GM19455 (cell line): Measurements from ENCODE around the gene NPTX1.

Experiments used
- ATAC-seq: cut with Tn5 transposase; IDR thresholded peaks from one replicate; pipeline ENCODE4 v1.9.1; 2021; ENCODE audit not compliant: unreplicated experiment

NPTX1 gene

GRCh38 chr17:80445007-80445725, 31.2 kb downstream of the NPTX1 start:
- no peak for ATAC-seq

- no peak for ATAC-seq
These were observed 31.8 kb downstream of the NPTX1 start for GRCh38 chr17:80444644-80444979.

DNA sequence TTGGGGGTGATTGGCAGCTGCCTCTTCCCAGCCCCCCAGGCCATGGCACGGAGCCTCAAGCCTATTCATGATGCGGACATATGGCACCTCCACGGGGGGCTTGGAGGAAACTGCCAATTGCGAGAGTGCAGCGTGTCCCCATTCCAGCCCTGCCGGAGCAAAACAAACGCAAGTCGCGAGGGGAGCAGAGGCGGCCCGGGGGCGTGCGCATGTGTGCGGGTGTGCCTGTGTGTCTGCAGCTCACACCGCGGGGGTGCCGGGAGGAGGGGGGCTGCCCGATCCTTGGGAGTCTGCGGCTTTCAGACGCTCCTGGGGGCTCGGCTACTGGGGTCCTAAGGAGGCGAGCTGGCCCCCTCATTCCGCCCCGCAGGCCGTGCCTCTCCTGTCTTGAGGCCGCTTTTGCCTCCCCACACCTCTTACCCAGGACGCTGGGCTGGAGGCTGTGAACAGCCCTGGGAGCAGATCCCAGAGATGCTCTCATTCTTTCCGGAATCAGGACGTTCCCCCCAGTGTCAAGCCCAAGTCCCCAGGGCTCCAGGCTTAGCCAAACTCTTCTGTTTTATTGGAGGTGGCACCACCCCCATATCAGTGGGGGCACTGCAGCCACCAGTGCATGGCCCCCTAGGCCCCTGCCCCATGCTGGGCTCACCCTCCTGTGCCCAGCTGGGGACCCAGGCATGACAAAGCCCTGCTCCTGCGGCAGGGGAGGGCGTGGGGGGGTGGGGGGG, 32.3 kb downstream of the NPTX1 start:
- no peak for ATAC-seq

GRCh38 chr17:80443498-80443897, 32.9 kb downstream of the NPTX1 start:
- ATAC-seq, result no peak

DNA sequence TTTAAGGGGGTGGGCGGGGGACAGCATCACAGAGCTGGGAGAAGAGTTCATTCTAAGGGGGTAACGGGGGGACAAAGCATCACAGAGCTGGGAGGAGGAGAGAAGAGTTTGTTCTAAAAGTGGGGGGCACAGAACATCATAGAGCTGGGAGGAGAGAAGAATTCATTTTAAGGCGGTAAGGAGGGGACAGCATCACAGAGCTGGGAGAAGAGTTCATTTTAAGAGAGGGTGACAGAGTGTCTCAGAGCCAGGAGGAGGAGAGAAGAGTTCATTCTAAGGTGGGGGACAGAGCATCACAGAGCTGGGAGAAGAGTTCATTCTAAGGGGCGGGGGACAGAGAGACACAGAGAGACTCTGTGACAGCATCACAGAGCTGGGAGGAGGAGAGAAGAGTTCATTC, 33.6 kb downstream of the NPTX1 start:
- ATAC-seq, result no peak

GRCh38 chr17:80442323-80442659, 34.1 kb downstream of the NPTX1 start:
- no peak for ATAC-seq

DNA sequence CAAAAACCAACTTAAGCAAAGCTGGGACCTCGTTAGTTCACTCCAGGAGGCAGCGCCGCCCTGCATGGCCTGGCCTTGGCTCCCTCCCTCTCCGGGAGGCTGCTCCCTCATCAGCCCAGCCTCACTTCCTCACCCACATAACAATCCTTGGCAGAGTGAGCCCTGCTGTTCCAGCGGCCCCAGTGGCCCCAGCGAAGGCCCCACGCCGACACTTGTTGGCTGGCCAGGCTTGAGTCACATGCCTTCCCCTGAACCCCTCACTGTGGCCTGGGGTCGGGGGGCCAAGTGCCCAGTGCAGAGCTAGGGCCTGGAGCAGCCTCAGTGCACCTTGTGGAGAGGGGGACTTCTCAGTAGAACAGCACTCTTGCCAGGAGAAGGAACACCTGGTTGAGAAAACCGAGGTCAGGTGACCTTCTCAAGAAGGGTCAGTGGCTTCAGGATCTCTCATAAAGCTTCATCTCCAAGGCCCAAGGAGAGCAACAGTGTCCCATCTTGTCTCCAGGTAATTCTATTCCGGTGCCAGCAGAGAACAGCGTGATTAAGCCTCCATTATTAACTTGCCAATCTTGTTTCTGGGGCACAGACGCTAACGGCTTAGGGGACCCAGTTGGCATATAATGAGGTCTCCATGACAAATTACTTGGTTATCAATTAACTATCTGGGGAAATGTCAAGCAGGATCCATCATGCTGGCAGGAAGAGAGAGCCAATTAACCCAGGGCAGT, 34.6 kb downstream of the NPTX1 start:
- ATAC-seq, result no peak

DNA sequence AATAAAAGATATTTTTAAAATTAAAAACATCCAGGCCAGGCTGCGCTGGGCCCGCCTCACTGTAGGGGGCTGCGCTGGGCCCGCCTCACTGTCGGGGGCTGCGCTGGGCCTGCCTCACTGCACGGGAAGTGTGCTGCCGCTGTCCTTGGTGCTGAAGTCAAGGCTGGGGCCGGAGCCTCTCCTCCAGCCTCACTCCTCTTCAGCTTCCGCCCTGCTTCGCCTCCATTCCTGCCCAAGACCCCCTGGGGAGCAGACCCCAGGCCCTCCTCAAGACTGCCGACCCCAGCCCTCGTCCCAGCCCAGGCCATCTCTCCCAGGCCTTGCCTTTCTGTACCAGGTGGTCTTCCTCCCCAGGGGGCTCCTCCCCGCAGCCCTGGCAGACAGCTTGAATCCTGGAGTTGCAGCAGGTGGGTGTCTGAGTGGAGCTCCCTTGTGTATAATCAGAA, 35.3 kb downstream of the NPTX1 start:
- no peak for ATAC-seq

- ATAC-seq, result no peak
These were observed 36.9 kb downstream of the NPTX1 start for GRCh38 chr17:80439499-80439898.

DNA sequence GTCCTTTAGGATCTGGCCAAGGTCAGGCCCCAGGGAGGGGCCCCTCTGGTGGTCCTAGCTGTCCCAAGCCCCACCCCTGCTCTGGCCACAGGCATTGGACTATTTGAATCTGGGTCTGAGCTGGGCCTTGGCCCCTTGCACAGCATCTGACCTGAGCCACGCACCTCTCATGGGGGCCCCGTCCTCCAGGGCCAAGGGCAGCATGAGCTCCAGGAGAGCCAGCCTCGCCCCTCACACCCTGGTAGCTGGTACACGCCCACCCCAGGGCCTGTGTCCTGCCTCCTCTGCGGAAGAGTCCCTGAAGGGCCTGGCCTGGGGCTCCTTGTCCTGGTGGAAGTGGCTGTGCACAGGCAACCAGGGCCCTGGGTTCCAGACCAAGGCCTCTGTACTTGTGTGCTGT, 37.6 kb downstream of the NPTX1 start:
- ATAC-seq, result no peak

DNA sequence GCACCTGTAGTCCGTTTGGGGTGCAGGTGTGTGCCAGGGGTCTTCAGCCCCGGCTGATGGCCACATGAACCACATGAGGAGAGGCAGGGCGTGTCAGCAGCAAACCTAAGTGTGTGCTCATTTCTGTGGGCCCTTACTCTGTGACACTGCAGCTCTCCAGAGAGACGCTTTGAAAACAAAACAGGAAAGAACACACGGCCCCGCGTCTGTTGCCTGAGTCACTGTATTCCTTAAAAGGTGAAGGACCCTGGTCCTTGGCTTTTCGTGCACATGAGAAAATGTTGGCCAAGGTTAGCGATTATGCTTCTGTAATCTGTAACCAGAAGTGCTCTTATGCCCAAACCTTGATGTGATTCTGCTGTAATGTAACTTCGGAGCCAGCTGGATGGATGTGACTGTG, 38.9 kb downstream of the NPTX1 start:
- ATAC-seq, result no peak

GRCh38 chr17:80433916-80434666, 42.3 kb downstream of the NPTX1 start:
- no peak for ATAC-seq

DNA sequence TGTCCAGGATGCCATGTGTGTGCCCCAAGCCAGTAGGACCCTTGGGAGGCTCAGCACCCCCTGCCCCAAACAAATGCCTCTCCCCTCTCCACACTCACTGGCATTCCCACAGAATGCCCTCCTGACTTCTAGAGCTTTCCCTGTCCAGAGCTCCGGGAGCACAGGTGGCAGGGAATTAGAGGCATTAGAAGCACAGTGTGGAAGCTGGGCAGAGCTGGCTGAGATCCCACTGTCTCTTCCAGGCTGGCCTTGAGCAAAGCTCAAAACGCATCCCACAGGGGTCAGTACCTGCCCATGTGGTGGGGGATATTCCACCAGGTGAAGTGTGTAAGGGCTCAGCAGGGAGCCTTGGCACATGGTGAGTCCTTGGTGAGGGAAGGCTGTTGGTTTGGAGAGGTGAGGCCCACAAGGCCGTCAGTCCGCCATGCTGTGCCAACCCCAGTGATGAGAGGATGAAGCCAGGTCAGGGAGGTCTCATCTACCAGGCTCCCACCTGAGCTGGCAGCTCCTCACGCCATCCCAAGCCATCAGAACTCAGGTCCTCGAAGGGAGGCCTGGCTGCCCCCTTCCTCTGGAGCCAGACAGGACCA, 43.4 kb downstream of the NPTX1 start:
- ATAC-seq, result no peak

DNA sequence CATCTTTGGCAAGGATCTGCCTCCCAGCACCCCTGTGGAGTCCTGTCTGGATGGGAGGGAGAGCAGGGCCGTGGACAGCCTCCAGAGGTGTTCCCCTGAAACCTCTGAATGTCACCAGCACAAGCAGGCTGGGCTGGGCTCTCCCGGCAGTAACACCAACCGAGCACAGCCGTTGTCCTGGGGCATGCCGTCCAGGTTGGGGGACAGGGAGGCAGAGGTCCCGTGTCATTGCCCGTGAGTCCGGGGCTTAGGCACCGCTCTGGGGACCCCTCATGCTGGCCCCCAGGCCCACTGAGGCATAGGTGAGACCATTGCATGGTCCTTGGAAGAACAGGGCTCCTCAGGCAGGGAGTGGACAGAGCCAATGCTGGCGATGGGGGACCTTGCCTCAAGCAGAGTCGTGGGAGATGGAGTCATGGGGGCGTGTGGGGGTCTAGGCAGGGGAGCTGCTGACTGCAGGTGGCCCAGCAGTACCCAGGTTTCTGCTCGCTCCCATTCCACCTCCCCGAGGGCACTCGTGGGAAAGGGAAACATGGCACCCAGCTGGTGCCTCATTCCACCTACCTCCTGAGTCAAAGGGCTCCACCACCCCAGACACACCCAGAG, 44.0 kb downstream of the NPTX1 start:
- no peak for ATAC-seq

GRCh38 chr17:80431246-80432195, 44.9 kb downstream of the NPTX1 start:
- ATAC-seq, result no peak

GRCh38 chr17:80430446-80431245, 45.8 kb downstream of the NPTX1 start:
- no peak for ATAC-seq

DNA sequence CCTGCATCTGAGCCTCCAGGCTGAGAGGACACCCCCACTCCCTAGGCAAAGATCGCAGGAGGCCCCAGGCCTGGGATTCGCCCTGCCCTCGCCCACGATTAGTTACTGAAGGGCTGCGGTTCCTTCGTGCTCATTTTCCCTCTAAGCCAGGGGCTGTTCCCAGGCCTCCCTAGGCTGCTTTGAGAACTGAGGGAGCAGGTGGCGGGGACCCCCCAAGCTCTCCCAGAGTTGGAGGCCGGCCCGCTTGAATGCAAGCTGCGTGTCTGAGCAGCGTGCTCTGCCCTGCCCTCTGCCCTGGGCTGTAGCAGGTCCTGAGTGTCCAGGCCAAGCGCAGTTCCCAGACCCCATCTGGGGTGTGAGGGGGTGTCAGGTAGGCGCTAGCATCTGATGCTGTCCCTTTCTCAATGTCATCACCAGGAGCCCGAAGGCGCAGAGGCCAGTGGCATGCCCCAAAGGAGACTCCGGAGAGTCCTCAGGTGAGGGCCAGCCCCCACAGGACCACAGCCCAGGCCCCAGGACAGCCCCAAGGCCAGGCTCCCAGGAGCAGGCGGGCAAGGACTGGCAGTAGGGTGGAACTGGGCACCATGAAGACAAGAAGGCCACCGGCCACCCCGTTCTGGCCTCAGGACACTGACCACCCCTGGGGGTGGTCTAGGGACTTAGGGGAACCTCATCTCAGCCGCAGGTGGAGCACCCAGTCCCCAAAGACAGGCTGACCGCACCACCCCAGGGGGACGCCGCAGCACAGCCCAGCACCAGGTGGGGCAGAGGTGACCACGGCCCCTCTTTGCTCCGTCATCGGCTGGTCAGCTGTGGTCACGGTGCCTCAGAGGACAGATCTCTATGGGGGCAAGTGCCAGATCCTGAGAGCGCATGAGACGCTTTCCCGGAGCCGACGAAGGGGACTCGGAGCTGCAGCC, 46.8 kb downstream of the NPTX1 start:
- ATAC-seq, result no peak

- no peak for ATAC-seq
These were observed 47.6 kb downstream of the NPTX1 start for GRCh38 chr17:80428796-80429195.
